Measurements from ENCODE around the gene RNASE12. TPM values are rescaled to one million over a fixed set of nuclear protein-coding genes. Genes with fewer than 3 reads are reported as not detected.
"Not testable (repeated sequence)": the region's sequence is repeated elsewhere in the genome, so short reads cannot be mapped to it uniquely, and the experiment has no call there.

Gene RNASE12
- total RNA-seq, 1 experiment from 2014 or later = not detected

- BruUV-seq (replicated peaks); H3K4me3 ChIP-seq (replicated peaks in 1 of 2; ENCODE audit: low read depth in 1 of 2, low read length in 2 of 2); H4K20me1 ChIP-seq (ENCODE audit: insufficient read depth); H3K27ac ChIP-seq (ENCODE audit: low read depth, low read length); H3K79me2 ChIP-seq (ENCODE audit: insufficient read depth, low read length); H3K4me1 ChIP-seq (ENCODE audit: control insufficient read depth in 1 of 2, insufficient read depth in 2 of 2, low read length in 2 of 2); DNase-seq (ENCODE audit: low read depth, low spot score); H3K9me3 ChIP-seq (ENCODE audit: control insufficient read depth in 1 of 2, insufficient read depth in 1 of 2, low read depth in 1 of 2, low read length in 2 of 2); CTCF ChIA-PET; H3K9ac ChIP-seq (ENCODE audit: low read length); H3K27me3 ChIP-seq (ENCODE audit: insufficient read depth, low read length); POLR2A ChIA-PET; H3K36me3 ChIP-seq (ENCODE audit: control insufficient read depth in 1 of 2, insufficient read depth in 2 of 2, low read length in 2 of 2); intact Hi-C loops (cut with micrococcal nuclease); RAD21 ChIA-PET (ENCODE audit: low non-redundant PET in 1 of 2, low total read pairs in 2 of 2, uncharacterized antibody in 2 of 2, unreplicated experiment in 2 of 2); H2AFZ ChIP-seq (ENCODE audit: low read depth, low read length, poor library complexity, severe bottlenecking); H3K9me2 ChIP-seq (ENCODE audit: insufficient read depth); H3K4me2 ChIP-seq (ENCODE audit: low read length); ATAC-seq: not testable (repeated sequence)
Measured at GRCh38 chr14:20572382-20572990, 18.7 kb downstream of the RNASE12 start.

- POLR2A ChIA-PET; RAD21 ChIA-PET (ENCODE audit: low non-redundant PET in 1 of 2, low total read pairs in 2 of 2, uncharacterized antibody in 2 of 2, unreplicated experiment in 2 of 2); H3K4me1 ChIP-seq (ENCODE audit: control insufficient read depth in 1 of 2, insufficient read depth in 2 of 2, low read length in 2 of 2); BruUV-seq (replicated peaks); ATAC-seq; H3K36me3 ChIP-seq (ENCODE audit: control insufficient read depth in 1 of 2, insufficient read depth in 2 of 2, low read length in 2 of 2); H3K9me3 ChIP-seq (ENCODE audit: control insufficient read depth in 1 of 2, insufficient read depth in 1 of 2, low read depth in 1 of 2, low read length in 2 of 2); H3K9ac ChIP-seq (ENCODE audit: low read length); H3K79me2 ChIP-seq (ENCODE audit: insufficient read depth, low read length); intact Hi-C loops (cut with micrococcal nuclease); DNase-seq (ENCODE audit: low read depth, low spot score); H3K27me3 ChIP-seq (ENCODE audit: insufficient read depth, low read length); CTCF ChIA-PET; H3K4me2 ChIP-seq (ENCODE audit: low read length); H2AFZ ChIP-seq (ENCODE audit: low read depth, low read length, poor library complexity, severe bottlenecking); H3K9me2 ChIP-seq (ENCODE audit: insufficient read depth); H4K20me1 ChIP-seq (ENCODE audit: insufficient read depth); H3K4me3 ChIP-seq (replicated peaks in 1 of 2; ENCODE audit: low read depth in 1 of 2, low read length in 2 of 2); H3K27ac ChIP-seq (ENCODE audit: low read depth, low read length): not testable (repeated sequence)
Measured at GRCh38 chr14:20570720-20571119, 20.5 kb downstream of the RNASE12 start.

- H3K79me2 ChIP-seq (ENCODE audit: insufficient read depth, low read length); H2AFZ ChIP-seq (ENCODE audit: low read depth, low read length, poor library complexity, severe bottlenecking); CTCF ChIA-PET; POLR2A ChIA-PET; H3K9me3 ChIP-seq (ENCODE audit: control insufficient read depth in 1 of 2, insufficient read depth in 1 of 2, low read depth in 1 of 2, low read length in 2 of 2); ATAC-seq; H3K4me1 ChIP-seq (ENCODE audit: control insufficient read depth in 1 of 2, insufficient read depth in 2 of 2, low read length in 2 of 2); H3K9ac ChIP-seq (ENCODE audit: low read length); DNase-seq (ENCODE audit: low read depth, low spot score); BruUV-seq (replicated peaks); intact Hi-C loops (cut with micrococcal nuclease); H3K27ac ChIP-seq (ENCODE audit: low read depth, low read length); H3K27me3 ChIP-seq (ENCODE audit: insufficient read depth, low read length); RAD21 ChIA-PET (ENCODE audit: low non-redundant PET in 1 of 2, low total read pairs in 2 of 2, uncharacterized antibody in 2 of 2, unreplicated experiment in 2 of 2); H3K4me3 ChIP-seq (replicated peaks in 1 of 2; ENCODE audit: low read depth in 1 of 2, low read length in 2 of 2); H3K9me2 ChIP-seq (ENCODE audit: insufficient read depth); H4K20me1 ChIP-seq (ENCODE audit: insufficient read depth); H3K4me2 ChIP-seq (ENCODE audit: low read length); H3K36me3 ChIP-seq (ENCODE audit: control insufficient read depth in 1 of 2, insufficient read depth in 2 of 2, low read length in 2 of 2): not testable (repeated sequence)
Measured at GRCh38 chr14:20569865-20570264, 21.3 kb downstream of the RNASE12 start.

All from HCT116 (cell line).